HG03457 (cell line): ENCODE results near the gene IP6K2.
"Not testable (repeated sequence)": the region's sequence is repeated elsewhere in the genome, so short reads cannot be mapped to it uniquely, and the experiment has no call there.

Experiments
- ATAC-seq: cut with Tn5 transposase; IDR thresholded peaks from one replicate; pipeline ENCODE4 v1.9.1; 2021; ENCODE audit warnings: moderate number of reproducible peaks; ENCODE audit not compliant: unreplicated experiment

Gene IP6K2

GRCh38 chr3:48716982-48717746 lies at the start of gene IP6K2:
Gene IP6K2, minus strand, starts transcription at chr3:48717221. Its CDS starts 21,930 bp downstream, at chr3:48695291.
- ATAC-seq = peak; percentile 93

- ATAC-seq = no peak
Measured at GRCh38 chr3:48765376-48765775, 48.4 kb upstream of the IP6K2 start.

GRCh38 chr3:48762816-48763215 lies 45.8 kb upstream of the IP6K2 start:
- no peak for ATAC-seq

- not testable (repeated sequence) for ATAC-seq
Measured at GRCh38 chr3:48759991-48760540, 43.0 kb upstream of the IP6K2 start.

GRCh38 chr3:48759531-48759930 lies 42.5 kb upstream of the IP6K2 start:
- ATAC-seq = not testable (repeated sequence)

- no peak for ATAC-seq
Measured at GRCh38 chr3:48759071-48759470, 42.0 kb upstream of the IP6K2 start.

- ATAC-seq = no peak
Measured at GRCh38 chr3:48756640-48757039, 39.6 kb upstream of the IP6K2 start.

GRCh38 chr3:48750856-48751255 lies 33.8 kb upstream of the IP6K2 start:
- no peak for ATAC-seq

- no peak for ATAC-seq
Measured at GRCh38 chr3:48748754-48749153, 31.7 kb upstream of the IP6K2 start.

GRCh38 chr3:48747706-48748105 lies 30.7 kb upstream of the IP6K2 start:
- no peak for ATAC-seq

GRCh38 chr3:48747015-48747615 lies 30.1 kb upstream of the IP6K2 start:
- ATAC-seq = no peak

GRCh38 chr3:48743773-48744172 lies 26.8 kb upstream of the IP6K2 start:
- ATAC-seq = no peak

GRCh38 chr3:48741226-48741625 lies 24.2 kb upstream of the IP6K2 start:
- not testable (repeated sequence) for ATAC-seq

- no peak for ATAC-seq
Measured at GRCh38 chr3:48739955-48740823, 23.2 kb upstream of the IP6K2 start.

- ATAC-seq = no peak
Measured at GRCh38 chr3:48739617-48739954, 22.6 kb upstream of the IP6K2 start.

GRCh38 chr3:48738926-48739616 lies 22.1 kb upstream of the IP6K2 start:
- ATAC-seq = no peak

- no peak for ATAC-seq
Measured at GRCh38 chr3:48738144-48738536, 21.1 kb upstream of the IP6K2 start.

GRCh38 chr3:48735075-48735767 lies 18.2 kb upstream of the IP6K2 start:
- not testable (repeated sequence) for ATAC-seq

- not testable (repeated sequence) for ATAC-seq
Measured at GRCh38 chr3:48734541-48734940, 17.5 kb upstream of the IP6K2 start.
